Measurements from ENCODE around the gene MVP.
A peak's percentile ranks its signal among the peaks of the same experiment; 100 is the strongest.

The MVP gene

DNA sequence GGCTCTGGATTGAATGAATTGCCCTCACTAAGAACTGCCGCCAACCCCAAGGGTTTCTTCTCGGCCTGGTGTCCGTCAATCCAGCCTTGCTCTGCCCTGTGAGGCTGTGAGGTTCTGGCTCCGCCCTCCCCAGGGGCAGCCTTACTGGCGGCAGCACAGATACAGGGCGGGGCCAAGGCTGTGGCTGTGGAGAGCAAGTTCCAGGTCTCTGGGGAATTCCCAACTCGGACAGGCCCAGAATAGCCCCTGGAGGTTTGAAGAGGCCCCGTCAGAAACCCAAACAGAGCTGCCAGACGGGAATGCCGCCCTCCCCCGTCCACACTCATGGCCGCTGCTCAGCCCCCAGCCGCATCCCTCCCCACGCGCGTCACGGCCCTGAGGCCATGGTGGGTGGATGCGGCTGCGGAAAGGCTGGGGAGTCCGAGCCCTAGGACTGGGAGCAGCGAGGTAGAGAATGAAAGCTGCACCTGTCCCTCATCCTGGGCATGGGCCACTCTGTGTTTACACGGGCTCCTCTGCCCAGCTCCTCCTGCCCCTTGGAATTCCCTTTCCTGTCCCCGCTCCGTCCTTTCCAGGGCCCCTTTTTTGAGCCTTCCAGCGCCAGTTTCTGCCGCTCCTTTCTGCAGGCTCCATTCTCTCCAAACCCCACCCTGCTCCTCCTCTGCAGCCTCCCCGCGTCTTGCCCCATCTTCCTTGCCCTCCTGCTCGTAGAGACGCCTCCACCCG lies 8.9 kb upstream of the MVP start:
- H3K4me3 ChIP-seq (ENCODE audit: low read depth, low read length) = peak overlapping the region; percentile 67
- TF ChIP-seq, protein P1, sequence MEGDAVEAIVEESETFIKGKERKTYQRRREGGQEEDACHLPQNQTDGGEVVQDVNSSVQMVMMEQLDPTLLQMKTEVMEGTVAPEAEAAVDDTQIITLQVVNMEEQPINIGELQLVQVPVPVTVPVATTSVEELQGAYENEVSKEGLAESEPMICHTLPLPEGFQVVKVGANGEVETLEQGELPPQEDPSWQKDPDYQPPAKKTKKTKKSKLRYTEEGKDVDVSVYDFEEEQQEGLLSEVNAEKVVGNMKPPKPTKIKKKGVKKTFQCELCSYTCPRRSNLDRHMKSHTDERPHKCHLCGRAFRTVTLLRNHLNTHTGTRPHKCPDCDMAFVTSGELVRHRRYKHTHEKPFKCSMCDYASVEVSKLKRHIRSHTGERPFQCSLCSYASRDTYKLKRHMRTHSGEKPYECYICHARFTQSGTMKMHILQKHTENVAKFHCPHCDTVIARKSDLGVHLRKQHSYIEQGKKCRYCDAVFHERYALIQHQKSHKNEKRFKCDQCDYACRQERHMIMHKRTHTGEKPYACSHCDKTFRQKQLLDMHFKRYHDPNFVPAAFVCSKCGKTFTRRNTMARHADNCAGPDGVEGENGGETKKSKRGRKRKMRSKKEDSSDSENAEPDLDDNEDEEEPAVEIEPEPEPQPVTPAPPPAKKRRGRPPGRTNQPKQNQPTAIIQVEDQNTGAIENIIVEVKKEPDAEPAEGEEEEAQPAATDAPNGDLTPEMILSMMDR (IDR thresholded peaks at IDR 0.05; ENCODE audit: low read depth, low read length) = no peak

DNA sequence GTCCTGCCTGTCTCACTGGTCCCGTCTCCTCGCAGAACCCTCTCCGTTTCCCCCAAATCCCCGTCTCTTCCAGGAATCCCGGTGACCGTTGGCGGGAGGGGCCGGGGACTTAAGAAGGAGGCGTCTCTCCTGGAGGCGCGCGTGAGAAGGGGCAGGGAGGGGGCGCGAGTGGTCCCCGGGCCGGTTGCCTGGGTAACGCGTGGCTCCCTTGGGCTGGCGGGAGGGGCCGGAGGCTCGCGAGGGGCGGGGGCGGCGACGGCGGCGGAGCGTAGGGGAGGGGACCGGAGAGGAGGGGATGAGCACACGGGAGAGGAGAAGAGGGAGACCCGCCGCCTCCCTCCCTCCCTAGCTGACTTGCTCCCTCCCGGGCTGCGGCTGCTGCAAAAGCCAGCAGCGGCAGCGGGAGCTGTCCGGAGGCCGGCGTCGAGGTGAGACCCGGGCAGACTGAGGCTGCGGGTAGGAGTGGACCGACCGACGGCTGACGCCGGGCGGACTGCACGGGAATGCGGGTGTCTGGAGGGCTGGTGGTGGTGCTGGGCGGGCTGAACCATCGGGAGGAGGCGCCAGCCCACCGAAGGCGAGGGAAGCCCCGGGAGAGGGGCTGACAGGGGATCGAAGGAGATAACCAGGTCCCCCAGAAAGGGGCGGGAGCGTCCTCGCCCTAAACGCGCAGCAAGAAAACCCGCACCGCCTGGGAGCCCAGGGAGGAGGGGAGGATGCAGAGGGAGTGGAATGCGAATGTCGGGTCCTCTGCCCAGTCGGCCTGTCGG lies 8.2 kb upstream of the MVP start, which contains the start of gene PRRT2:
Gene PRRT2 (plus strand): TSS at position 298 of the 770 bp plus-strand sequence. CDS start 862 bp downstream, outside the sequence.
- TF ChIP-seq, protein P1 (IDR thresholded peaks at IDR 0.05; ENCODE audit: low read depth, low read length) = no peak
- H3K4me3 ChIP-seq (ENCODE audit: low read depth, low read length) = peak within 1 kb of the TSS; percentile 67

DNA sequence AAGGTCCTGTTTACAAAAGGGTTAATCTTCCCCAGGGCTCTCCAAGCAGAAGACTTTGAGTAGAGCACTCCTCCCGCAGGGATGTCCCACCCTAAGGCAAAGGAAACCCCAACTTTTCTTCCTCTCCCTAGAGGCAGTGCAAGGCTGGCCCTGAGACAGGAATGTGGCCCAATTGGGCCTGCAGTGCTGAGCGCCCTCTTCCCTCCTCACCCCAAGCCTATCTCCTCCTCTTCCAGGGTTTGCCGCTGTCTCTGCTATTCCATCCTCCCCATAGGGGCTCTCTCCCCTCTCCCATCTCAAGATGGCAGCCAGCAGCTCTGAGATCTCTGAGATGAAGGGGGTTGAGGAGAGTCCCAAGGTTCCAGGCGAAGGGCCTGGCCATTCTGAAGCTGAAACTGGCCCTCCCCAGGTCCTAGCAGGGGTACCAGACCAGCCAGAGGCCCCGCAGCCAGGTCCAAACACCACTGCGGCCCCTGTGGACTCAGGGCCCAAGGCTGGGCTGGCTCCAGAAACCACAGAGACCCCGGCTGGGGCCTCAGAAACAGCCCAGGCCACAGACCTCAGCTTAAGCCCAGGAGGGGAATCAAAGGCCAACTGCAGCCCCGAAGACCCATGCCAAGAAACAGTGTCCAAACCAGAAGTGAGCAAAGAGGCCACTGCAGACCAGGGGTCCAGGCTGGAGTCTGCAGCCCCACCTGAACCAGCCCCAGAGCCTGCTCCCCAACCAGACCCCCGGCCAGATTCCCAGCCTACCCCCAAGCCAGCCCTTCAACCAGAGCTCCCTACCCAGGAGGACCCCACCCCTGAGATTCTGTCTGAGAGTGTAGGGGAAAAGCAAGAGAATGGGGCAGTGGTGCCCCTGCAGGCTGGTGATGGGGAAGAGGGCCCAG lies 7.3 kb upstream of the MVP start:
- H3K4me3 ChIP-seq (ENCODE audit: low read depth, low read length) = peak overlapping the region; percentile 67
- TF ChIP-seq, protein P1 (IDR thresholded peaks at IDR 0.05; ENCODE audit: low read depth, low read length) = no peak

GRCh38 chr16:29813644-29814562 lies 6.4 kb upstream of the MVP start:
- TF ChIP-seq, protein P1 (IDR thresholded peaks at IDR 0.05; ENCODE audit: low read depth, low read length) = no peak
- H3K4me3 ChIP-seq (ENCODE audit: low read depth, low read length) = no peak overlapping the region

GRCh38 chr16:29814592-29814991 lies 5.7 kb upstream of the MVP start:
- no peak overlapping the region for H3K4me3 ChIP-seq (ENCODE audit: low read depth, low read length)
- TF ChIP-seq, protein P1 (IDR thresholded peaks at IDR 0.05; ENCODE audit: low read depth, low read length) = no peak

DNA sequence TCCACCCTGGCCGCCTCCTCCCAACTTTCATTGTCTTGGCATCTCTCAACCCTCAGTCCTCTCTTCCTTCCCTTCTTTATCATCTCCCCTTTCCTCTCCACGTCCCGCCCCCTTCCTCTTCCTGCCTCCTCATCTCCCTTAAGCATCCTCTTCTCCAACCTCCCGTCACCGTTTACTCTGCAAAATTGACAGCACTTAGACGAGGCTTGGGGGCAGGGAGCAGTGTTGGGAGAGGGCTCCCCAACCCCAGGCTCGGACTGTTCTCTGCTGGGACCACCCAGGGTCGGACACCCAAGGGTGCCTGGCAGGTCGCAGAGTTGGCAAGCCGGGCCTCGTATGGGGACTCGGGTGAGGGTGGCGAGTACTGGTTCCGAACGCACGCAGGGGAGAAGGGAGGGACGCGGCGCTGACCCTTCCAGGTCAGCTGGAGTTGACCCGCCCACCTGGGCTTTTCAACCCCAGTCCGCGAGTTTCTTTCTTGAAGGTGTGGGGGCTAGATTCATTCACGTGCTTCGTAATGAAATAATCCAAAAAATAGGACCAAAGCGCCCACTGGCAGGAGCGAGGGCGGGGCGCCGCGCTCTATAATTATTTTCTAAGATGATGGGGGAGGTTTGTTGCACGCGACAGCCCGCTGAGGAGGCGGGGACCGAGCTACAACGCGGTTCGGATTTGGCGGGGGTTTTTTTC lies 5.1 kb upstream of the MVP start:
- H3K4me3 ChIP-seq (ENCODE audit: low read depth, low read length) = peak overlapping the region; percentile 78
- TF ChIP-seq, protein P1 (IDR thresholded peaks at IDR 0.05; ENCODE audit: low read depth, low read length) = no peak
